Iris pigment epithelial cell (primary cell): Measurements from ENCODE around the gene RNU6-1.

Experiments used
- DNase-seq: peaks from one replicate; pipeline ENCODE4 v3.0.0-alpha.2; 2011; ENCODE audit warnings: low read depth

RNU6-1 gene

DNA sequence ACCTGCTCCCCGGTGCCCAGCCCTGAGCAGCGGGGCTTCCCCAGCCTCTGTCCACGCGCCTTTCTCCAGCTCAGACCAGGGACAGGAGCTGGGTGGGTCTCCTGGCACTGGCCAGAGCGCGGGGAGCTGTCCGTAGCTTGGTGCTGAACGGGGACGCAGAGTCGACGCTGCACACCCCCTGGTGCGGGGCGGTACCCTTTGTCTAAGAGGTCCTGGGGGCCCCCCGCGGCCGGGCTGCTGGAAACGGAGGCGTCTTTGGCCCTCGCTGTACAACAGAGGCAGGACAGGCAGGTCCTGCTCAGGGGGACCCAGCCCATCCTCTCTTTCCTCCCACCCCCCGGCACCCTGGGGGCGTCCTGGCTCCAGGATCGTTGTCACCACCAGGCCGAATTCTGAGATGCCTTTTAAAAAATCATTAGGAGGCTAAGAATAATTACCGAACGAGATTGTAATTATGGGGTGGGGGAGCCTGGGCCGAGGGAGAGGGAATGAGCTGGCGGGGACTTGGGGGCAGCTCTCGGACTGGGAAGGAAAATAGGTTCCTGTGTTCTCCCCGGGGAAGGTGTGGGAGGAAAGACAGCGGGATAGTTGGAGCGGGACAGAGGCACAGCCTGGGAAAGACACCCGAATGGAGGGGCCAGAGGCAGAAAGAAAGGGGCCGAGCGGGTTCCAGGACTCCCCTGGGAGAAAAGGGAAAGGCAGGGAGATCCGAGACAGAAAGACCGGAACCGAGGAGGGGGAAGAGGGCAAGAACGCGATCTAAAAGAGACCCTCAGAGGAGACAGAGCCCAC is 18.7 kb downstream of the RNU6-1 start:
- peak; percentile 50 for DNase-seq

GRCh38 chr15:67820122-67820991 is 19.5 kb downstream of the RNU6-1 start:
- no peak for DNase-seq

GRCh38 chr15:67819636-67820035 is 20.2 kb downstream of the RNU6-1 start:
- no peak for DNase-seq

DNA sequence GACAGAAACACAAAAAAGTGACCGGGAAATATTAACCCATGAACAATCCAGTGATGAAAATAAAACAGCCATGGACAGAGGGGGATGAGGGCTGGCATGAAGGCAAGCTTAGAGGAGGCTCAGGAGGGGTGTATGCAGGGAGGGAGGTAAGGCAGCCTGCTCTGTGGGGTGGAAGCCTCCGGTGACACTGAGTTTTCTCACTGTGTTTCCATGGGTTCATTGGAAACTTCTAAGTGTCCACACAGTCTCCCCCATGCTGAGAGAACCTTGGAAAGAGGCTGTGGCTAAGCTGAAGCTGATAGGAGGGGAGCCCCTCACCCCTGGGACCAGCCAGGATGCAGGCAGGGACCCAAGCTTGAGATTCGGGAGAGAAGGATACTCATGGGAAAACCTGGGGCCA is 21.4 kb downstream of the RNU6-1 start:
- DNase-seq = no peak

DNA sequence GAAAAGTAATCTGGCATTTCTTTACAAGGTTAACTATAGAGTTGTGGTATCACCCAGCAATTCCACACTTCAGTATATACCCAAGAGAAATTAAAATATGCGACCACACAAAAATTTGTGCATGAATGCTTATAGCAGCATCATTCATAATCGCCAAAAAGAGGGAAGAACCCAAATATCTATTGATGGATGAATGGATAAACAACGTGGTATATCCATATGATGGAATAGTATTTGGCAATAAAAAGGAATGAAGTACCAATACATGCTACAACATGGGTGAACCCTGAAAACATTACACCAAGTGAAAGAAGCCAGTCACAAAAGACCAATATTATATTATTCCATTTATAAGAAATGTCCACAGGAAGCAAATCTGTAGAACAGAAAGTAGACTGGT is 23.2 kb downstream of the RNU6-1 start:
- no peak for DNase-seq

DNA sequence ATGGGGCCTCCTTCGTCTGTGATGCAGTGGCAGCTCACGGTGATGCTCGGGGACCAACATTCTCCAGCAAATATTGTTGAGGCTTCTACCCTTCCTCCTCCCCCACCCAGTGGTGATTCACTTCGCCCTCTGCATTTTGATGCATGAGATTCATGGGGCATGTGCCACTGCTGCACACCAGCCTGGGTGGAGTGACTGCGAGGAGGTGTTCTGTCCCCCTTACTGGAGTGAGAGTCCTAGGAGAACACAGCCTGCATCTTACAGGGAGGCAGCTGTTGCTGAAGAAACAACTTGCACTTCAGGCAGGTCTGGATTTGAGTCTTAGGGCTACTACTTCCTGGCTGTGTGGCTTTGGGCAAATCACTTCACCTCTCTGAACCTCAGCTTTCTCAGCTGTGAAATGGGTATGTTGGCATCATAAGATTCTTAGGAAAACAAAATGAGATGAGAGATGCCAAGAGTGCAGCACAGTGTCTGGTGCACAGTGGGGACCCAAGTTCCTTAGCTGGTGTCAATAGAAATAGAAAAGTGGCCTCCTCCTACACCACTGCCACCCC is 24.7 kb downstream of the RNU6-1 start:
- DNase-seq = no peak

DNA sequence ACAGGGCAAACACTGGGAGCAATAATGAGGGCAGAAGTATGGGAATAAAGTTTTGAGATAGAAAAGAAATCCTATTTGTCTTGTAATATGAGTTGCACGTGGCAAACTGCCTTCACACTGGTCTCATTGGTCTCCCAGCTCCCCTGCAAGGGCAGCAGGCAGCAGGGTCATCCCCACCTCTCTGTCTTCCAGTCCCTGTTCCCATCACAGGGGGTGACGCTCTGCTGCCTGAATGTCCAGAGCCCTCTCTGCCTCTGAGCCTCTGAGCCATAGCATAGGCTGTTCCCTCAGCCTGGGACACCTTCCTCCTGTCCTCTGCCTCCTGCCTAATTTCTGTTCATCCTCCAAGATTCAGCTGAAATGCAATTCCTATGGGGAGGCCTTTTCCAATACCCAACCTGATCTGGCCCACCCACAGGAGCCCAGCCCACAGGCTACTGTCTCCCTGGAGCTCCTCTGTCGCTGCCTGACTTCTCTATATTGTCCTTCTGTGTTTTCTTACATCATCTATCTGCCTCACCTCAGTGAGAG is 26.7 kb downstream of the RNU6-1 start:
- no peak for DNase-seq

GRCh38 chr15:67812241-67812644 is 27.6 kb downstream of the RNU6-1 start:
- no peak for DNase-seq

DNA sequence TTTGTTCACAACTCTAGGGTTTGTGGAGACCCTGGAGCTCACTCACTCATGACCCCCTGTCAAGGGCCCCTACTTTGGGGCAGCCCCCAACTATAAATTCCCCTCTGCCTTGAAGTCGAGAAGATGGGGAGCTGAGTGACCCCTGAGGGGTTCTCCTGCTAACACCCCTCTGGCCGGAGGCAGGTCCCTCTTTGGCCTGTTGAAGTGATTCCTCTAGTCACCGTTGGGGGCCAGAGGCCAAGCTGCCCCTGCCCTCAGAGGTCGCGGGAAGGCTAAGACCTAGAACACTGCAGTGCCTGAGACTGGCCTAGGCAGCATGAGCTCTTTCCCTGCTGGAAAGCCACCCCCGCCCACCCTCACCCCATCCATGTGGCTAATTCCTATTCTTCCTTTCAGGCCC is 30.0 kb downstream of the RNU6-1 start:
- no peak for DNase-seq

DNA sequence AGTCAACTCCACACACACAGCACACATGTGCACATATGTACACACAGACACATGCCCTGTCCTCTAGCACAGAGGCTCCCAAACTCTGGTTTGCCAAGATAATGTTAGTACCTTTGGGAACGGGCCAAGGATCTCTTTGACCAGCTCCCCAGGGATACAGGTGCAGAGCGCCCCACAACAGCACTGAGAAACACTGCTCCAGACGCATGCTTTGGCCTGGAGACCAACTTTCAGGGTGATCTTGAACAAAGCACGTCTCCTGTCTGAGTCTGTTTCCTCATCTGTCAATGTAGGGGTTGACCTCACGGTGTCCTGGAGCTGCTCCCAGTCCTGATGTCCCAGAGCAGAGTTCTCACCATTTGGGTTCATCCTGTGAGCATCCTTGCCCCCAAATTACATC is 30.4 kb downstream of the RNU6-1 start:
- DNase-seq = no peak

GRCh38 chr15:67808821-67809220 is 31.0 kb downstream of the RNU6-1 start:
- no peak for DNase-seq

GRCh38 chr15:67807836-67808235 is 32.0 kb downstream of the RNU6-1 start:
- no peak for DNase-seq

DNA sequence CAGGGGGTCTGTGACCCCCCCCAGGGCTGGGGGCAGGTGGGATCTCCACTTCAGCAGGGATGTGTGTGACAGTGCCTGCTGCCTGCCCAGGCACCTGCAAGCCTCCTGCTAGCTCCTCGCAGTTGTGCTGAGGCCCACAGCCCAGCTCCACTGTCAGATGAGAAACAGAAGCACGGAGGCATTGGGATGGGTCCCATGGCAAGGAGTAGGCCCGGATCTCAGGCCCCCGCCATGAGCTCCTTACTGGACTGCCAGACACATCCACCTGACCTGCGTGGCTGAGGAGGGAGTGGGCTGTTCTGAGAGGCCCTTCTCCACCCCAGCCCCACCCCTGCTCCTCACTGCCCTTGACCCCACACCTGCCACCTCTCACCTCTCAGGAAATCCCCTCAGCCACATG is 32.7 kb downstream of the RNU6-1 start:
- DNase-seq = no peak

DNA sequence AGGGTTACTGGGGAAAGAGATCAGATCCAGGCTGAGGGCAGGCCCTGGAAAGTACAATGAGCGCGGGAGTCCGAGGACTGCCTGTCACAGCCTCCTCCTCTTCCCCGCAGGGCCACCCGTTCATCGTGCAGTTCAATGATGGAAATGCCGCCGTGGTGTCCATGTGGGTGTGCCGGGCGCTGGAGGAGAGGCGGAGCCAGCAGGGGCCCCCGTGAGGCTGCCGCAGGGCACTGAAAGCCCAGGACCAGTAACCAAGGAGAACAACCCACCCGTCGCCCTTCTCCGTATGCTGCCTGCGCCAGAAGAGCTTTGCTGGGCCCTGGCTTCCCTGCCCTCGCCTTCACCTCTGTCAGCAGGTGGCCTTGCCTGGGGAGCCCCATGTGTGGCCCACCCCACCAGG is 33.3 kb downstream of the RNU6-1 start:
- no peak for DNase-seq

DNA sequence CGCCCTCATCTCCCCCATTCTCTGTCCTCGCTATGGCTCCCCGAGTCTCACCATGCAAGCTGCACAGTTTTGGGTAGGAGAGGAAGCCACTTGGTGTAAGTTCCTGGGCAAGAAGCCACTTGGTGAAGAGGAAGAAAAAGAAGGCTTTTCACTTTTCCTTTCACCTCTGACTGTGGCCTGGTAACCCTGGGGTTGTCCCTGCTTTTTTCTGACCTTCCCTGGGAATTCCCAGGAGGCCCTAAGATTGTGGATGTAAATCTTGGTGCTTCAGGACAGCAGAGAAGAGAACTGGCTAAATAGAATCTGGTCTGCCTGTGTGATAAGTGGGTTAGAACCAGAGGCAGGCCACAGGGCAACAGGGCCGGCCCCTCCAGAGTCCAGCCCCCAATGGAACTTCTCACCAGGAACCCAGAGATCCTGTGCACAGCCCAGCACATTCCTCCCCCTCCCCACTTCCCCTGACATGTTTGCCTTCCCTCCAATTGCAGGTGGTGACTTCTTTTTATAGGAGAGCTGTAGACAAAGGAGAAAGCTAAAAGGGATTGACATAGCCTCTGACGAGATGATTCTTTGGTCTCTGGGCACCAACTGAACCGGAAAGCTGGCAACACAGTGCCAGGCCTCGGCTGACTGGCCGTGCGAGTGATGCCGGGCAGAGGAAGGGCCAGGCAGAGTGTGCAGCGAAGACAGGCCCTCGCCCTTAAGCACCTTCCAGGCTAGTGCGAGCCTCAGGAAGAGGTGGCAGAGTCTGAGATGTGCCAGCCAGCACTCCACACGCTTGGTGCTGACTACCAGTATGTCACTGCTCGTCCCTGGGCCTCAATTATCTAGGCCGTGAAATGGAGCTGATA is 34.0 kb downstream of the RNU6-1 start:
- DNase-seq = no peak

DNA sequence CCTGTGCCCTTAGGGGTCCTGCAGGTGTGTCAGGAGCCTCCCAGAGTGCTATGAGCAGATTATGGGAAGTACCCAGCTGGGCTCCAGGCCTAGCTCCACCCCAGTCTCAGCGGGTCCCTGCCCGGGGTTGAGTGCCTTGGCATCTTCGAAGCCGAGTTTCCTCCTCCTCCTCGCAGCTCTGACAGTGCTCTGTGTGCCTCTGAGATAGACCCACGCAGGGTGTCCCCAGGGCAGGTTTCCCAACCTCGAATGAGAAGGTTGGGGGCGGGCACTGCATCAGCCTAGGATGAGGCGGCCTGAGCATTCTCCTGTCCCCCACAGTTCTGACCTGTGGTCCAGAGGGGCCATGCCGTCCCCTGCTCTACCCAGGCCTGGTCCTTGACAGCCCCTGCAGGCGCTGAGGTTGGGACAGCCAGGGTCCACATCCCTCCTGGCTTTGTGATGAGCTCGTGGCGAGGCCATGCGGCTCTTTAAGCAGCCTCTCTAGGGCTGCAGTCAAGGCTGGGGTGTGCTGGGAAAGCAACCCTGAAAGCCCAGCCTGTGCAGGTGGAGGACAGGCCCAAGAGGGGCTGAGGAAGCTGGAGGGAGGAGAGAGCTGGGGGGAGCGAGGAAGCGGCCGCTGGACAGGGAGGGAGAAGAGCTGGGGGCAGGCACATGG is 34.7 kb downstream of the RNU6-1 start:
- no peak for DNase-seq

- no peak for DNase-seq
Measured at GRCh38 chr15:67803996-67804843, 35.6 kb downstream of the RNU6-1 start.

DNA sequence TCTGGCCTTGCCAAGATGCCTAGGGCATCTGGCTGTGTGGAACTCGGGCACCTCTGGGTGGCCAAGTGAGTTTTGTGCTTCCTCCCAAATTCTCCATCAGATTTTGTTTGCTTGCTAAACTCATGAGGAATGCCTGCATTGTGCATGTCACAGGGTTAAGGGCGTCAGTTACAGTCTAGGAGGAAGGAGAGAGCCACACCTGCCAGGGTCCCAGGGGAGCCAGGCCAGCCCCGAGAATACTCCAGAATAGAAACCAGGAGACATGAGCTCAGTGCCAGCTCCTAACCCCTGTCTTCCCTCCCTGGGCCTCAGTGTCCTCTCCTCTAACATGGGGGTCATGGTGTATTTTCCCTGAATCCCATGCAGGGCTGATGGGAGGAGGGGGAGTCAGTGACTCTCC is 36.5 kb downstream of the RNU6-1 start:
- DNase-seq = no peak

DNA sequence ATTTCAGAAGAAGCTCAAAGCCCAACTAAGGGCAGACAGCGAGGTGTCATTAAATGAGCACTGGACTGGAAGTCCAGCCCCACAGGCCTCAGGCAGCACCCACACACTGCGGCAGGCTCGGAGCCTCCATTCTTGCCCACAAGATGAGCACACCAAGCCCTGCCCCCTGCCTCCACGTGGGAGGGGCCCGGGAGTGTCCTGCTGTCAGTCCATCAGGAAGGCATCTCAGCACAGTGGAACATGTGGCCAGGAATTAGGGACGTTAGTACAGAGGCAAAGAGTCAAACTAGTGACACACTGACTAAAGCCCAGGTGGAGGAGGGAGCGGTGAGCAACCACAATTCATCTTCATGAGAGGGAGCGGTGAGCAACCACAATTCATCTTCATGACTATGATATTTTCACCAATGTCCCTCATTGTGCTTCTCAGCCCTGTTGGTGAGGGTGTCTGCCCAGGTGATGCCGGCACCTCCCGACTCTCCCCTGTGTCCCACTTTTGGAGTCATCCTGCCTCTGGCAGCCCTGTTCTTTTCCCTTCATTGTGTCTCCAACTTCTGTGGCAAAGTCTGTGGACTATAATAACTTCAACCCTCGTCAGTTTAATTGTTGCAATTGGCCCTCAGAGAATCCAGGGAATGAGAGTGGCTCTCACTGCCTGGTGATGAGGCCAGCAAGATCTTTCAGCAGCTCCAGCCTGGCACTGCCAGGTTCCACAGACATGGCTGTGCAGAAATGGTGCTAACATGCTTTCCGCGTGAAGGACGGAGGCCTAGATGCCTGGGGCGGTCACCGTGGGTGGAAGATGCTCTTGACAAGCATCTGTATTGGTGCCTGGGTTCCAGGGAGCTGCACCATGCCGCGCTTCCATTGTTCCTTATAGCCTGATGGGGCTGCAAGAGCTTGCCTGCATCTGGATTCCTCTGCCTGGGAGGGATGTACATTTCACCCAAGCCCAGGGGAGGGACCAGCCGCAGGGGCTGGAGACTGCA is 37.6 kb downstream of the RNU6-1 start:
- no peak for DNase-seq
